ENCODE data around the gene C3orf18. TPM values are rescaled to one million over a fixed set of nuclear protein-coding genes. Genes with fewer than 3 reads are reported as not detected.
A peak's percentile ranks its signal among the peaks of the same experiment; 100 is the strongest.

Gene C3orf18
- total RNA-seq, 2 experiments from 2014 or later = 37.9 to 41.3 TPM

DNA sequence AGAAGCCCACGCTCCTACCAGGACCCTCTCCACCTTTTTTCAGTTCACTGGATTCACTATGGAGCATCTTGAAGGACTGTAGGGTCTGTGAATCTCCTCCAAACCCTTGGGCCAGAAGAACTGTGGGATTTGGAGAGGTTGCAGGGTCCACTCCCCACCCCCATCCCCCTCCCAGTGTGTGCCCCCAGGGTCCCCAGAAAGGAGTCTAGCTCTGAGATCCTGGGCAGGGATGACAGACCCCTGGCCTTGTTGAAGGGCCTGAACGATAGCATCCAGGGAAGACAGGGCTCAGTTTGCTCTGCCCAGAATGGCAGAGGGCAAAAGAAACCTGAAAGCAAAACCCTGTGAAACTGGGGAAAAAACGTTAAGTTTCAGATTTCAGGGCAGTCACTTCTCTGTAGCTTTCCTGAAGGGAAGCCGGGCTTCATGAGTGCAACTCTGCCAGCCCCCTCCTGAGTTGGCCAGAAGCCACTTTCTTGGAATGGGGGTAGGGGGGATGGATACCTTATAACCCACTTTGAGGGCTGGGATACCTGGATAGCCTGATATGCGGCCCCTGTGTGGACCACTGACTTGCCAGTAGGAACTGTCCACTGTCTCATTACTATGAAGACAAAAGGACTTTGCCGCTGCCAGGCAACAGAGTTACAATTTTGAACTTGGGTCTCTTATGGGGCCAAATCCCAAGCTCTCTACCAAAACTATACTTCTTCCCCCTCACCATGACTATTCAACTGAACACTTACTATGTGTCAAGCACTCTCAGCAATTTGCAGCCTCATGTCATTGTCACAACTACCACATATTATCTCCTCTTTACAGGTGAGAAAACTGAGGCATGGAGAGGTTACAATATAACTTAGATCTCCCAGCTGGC lies 45.7 kb upstream of the C3orf18 start:
- ATAC-seq = no peak
- peak overlapping the region; percentile 100 for H3K27ac Mint-ChIP-seq
- intact Hi-C loops (cut with micrococcal nuclease) = loop anchor here (2.0 kb wide), 1 partner anchor 40 kb away; no protein-coding TSS in a partner anchor
- peaks cover 88% of the 10 kb centered on the region for H3K36me3 Mint-ChIP-seq (ENCODE audit: low read depth)
- no peak for TF ChIP-seq CTCF (IDR thresholded peaks at IDR 0.05)
- DNase-seq = no peak
- no peaks in the 10 kb centered on the region for H3K27me3 Mint-ChIP-seq
- H3K9me3 Mint-ChIP-seq = no peaks in the 10 kb centered on the region
- peak overlapping the region; percentile 94 for H3K4me3 Mint-ChIP-seq
- H3K4me1 Mint-ChIP-seq (ENCODE audit: low read depth) = peaks cover 18% of the 10 kb centered on the region
- ChIA-PET CTCF (interaction anchor here (0.6 to 25.1 kb wide), 17 partner anchors 12 to 273 kb away, joined by 3 to 769 read pairs (median 4); partner anchors contain the start of genes C3orf18, HEMK1 and RASSF1), POLR2A (interaction anchor here (1.2 to 25.6 kb wide), 5 partner anchors 10 to 275 kb away, joined by 4 to 2276 read pairs (median 67); partner anchors contain the start of genes C3orf18, HEMK1 and RASSF1)

DNA sequence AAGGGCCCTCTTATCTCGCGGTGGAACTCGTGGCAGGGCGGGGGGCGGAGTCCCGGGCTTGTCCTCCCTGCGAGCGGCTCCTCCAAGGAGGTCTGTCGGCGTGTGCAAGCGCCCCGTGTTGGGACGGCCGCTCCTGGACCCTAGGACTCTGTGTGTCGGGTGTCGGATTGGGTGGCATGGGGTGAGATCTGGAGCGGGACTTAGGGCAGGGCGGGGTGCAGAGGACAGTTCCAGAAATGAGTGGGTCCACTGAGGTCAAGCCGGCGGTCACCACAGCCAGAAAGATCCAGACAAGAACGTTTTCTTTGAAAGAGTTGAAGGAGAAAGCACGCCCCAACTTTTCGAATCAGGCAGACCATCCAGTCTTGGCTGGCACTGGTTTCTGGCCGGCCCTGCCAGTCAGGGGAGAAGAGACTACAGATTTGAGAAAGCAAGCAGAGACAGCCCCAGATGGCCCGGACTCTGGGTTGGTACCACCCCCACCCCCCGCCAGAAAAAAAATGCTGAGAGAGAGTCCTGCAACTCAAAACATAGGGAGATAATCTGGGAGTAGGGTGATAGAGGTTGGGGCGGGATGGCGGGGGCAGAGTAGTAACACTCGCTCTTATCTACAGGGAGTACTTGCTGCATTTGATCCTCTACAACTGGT lies 44.8 kb upstream of the C3orf18 start:
- POLR2A ChIA-PET = interaction anchor here (0.9 to 25.6 kb wide), 7 partner anchors 8 to 274 kb away, joined by 3 to 2276 read pairs (median 26); partner anchors contain the start of genes C3orf18, HEMK1, RASSF1 and TMEM115
- intact Hi-C loops (cut with micrococcal nuclease) = loop anchor here (2.0 kb wide), 1 partner anchor 40 kb away; no protein-coding TSS in a partner anchor
- no peak for DNase-seq
- no peak for ATAC-seq
- peaks cover 18% of the 10 kb centered on the region for H3K4me1 Mint-ChIP-seq (ENCODE audit: low read depth)
- no peaks in the 10 kb centered on the region for H3K27me3 Mint-ChIP-seq
- peaks cover 90% of the 10 kb centered on the region for H3K36me3 Mint-ChIP-seq (ENCODE audit: low read depth)
- no peaks in the 10 kb centered on the region for H3K9me3 Mint-ChIP-seq
- H3K27ac Mint-ChIP-seq = peak overlapping the region; percentile 100
- H3K4me3 Mint-ChIP-seq = peak overlapping the region; percentile 94
- CTCF ChIA-PET = interaction anchor here (0.6 to 25.1 kb wide), 15 partner anchors 12 to 275 kb away, joined by 3 to 769 read pairs (median 7); partner anchors contain the start of genes C3orf18 and HEMK1
- TF ChIP-seq CTCF (IDR thresholded peaks at IDR 0.05) = no peak

GRCh38 chr3:50611464-50612233 lies 44.1 kb upstream of the C3orf18 start, which contains the start of gene CISH:
Gene CISH, minus strand, starts transcription at chr3:50611774. Its CDS starts 124 bp downstream, at chr3:50611650.
- no peaks in the 10 kb centered on the region for H3K27me3 Mint-ChIP-seq
- DNase-seq (peak; percentile 99), ATAC-seq (peak; percentile 63)
- POLR2A ChIA-PET = interaction anchor here (0.9 to 25.6 kb wide), 8 partner anchors 9 to 774 kb away, joined by 3 to 2276 read pairs (median 18); partner anchors contain the start of genes C3orf18, HEMK1, MANF and RASSF1
- H3K9me3 Mint-ChIP-seq = no peaks in the 10 kb centered on the region
- H3K27ac Mint-ChIP-seq = peak within 1 kb of the TSS; percentile 100
- CTCF ChIA-PET = interaction anchor here (0.7 to 25.1 kb wide), 11 partner anchors 11 to 274 kb away, joined by 3 to 769 read pairs (median 8); partner anchors contain the start of genes C3orf18 and HEMK1
- intact Hi-C loops (cut with micrococcal nuclease) = loop anchor here (2.0 kb wide), 1 partner anchor 39 kb away; no protein-coding TSS in a partner anchor
- H3K36me3 Mint-ChIP-seq (ENCODE audit: low read depth) = peaks cover 97% of the 10 kb centered on the region
- peak within 1 kb of the TSS; percentile 94 for H3K4me3 Mint-ChIP-seq
- peaks cover 18% of the 10 kb centered on the region for H3K4me1 Mint-ChIP-seq (ENCODE audit: low read depth)
- TF ChIP-seq CTCF (IDR thresholded peaks at IDR 0.05) = peak; percentile 25

- H3K9me3 Mint-ChIP-seq = no peaks in the 10 kb centered on the region
- peak overlapping the region; percentile 94 for H3K4me3 Mint-ChIP-seq
- H3K27me3 Mint-ChIP-seq = no peaks in the 10 kb centered on the region
- ATAC-seq (no peak), DNase-seq (no peak)
- ChIA-PET CTCF (interaction anchor here (1.2 to 25.1 kb wide), 7 partner anchors 10 to 38 kb away, joined by 7 to 769 read pairs (median 67); partner anchors contain the start of genes C3orf18 and HEMK1), POLR2A (interaction anchor here (0.9 to 25.6 kb wide), 8 partner anchors 12 to 777 kb away, joined by 3 to 2276 read pairs (median 18); partner anchors contain the start of genes C3orf18, HEMK1, MANF and RASSF1)
- H3K36me3 Mint-ChIP-seq (ENCODE audit: low read depth) = peaks cover 97% of the 10 kb centered on the region
- peaks cover 12% of the 10 kb centered on the region for H3K4me1 Mint-ChIP-seq (ENCODE audit: low read depth)
- H3K27ac Mint-ChIP-seq = peak overlapping the region; percentile 100
- intact Hi-C loops (cut with micrococcal nuclease) = no loop called here
- TF ChIP-seq CTCF (IDR thresholded peaks at IDR 0.05) = no peak
Observed at GRCh38 chr3:50610992-50611463, 43.5 kb upstream of the C3orf18 start.

All from activated CD8-positive, alpha-beta T cell treated with anti-CD3 and anti-CD28 coated beads for 36 hours (primary cell).